ENCODE results near the gene TUBA4B.
A peak's percentile ranks its signal among the peaks of the same experiment; 100 is the strongest.

DNA sequence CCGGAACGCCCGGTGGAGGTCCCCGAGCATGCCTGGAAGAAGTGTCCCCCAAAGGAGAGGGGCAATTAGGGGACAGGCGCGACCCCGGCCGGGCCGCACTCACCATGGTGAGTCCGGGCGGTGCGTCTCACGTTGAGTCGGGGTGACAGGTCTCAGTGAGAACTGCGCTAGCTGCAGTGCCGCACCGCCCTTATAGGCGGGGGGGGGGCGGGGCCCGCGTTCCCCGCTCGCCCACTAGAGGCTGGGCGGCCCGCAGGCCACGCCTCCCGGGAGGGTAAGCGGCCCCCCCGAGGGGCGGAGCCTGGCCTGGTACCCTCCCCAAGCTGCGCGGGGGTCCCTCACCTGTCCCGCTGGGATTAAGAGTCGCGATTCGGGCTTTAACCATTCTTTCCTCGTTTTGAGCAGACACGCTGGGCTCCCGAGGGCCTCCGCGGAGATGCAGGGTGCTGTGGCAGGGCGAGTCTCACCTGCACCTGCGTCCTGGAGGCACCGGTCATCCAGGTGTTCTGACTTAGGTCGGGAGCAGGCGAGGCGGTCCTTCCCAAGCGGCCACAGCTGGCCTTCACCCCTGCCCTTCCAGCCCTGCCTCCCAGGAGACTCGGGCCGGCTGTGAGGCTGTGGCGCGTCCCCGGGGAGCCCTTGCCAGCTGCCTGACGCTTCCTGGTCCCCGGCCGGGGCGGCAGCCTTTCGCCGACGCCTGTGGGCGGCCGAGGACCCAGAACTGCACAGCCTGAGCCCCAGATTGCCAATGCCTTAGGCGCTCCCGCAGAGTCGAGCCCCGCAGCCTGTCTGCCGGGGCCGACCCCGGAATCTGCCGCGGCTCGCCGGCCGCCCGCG lies 928 bp downstream of the TUBA4B start, which contains the start of gene TUBA4A:
- TF ChIP-seq, protein P1, sequence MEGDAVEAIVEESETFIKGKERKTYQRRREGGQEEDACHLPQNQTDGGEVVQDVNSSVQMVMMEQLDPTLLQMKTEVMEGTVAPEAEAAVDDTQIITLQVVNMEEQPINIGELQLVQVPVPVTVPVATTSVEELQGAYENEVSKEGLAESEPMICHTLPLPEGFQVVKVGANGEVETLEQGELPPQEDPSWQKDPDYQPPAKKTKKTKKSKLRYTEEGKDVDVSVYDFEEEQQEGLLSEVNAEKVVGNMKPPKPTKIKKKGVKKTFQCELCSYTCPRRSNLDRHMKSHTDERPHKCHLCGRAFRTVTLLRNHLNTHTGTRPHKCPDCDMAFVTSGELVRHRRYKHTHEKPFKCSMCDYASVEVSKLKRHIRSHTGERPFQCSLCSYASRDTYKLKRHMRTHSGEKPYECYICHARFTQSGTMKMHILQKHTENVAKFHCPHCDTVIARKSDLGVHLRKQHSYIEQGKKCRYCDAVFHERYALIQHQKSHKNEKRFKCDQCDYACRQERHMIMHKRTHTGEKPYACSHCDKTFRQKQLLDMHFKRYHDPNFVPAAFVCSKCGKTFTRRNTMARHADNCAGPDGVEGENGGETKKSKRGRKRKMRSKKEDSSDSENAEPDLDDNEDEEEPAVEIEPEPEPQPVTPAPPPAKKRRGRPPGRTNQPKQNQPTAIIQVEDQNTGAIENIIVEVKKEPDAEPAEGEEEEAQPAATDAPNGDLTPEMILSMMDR (IDR thresholded peaks at IDR 0.05): peak in 2 of 6 experiments; percentile 6 to 20
- peak; percentile 48 to 97 for TF ChIP-seq POLR2A (IDR thresholded peaks at IDR 0.05)
